Measurements from ENCODE around the gene DNAJC12.

The DNAJC12 gene

GRCh38 chr10:67792653-67793052, 45.3 kb downstream of the DNAJC12 start:
- H3F3A ChIP-seq (ENCODE audit: insufficient read depth, low read length): no peaks in the 10 kb centered on the region
- no peak overlapping the region for H3K4me2 ChIP-seq (ENCODE audit: low read depth, low read length)
- H3K27me3 ChIP-seq (replicated peaks; ENCODE audit: insufficient read depth, low read length): no peaks in the 10 kb centered on the region
- no peak for DNase-seq
- no peak overlapping the region for H2AFZ ChIP-seq (ENCODE audit: low read length)
- no peaks in the 10 kb centered on the region for H3K79me2 ChIP-seq (ENCODE audit: low read length)
- H3K9me2 ChIP-seq (replicated peaks; ENCODE audit: insufficient read depth, low read length): no peaks in the 10 kb centered on the region
- no peak overlapping the region for H3K4me3 ChIP-seq (ENCODE audit: low read length)
- H3K9ac ChIP-seq (ENCODE audit: low read length): no peak overlapping the region
- no peaks in the 10 kb centered on the region for H3K9me3 ChIP-seq (replicated peaks; ENCODE audit: insufficient read depth, low read length)
- H3K36me3 ChIP-seq (replicated peaks; ENCODE audit: insufficient read depth, low read length): no peaks in the 10 kb centered on the region
- no peaks in the 10 kb centered on the region for H3K4me1 ChIP-seq (ENCODE audit: low read length)
- no peaks in the 10 kb centered on the region for H4K20me1 ChIP-seq (ENCODE audit: insufficient read depth, low read length)
- TF ChIP-seq EZH2 (optimal IDR thresholded peaks at IDR 0.05; ENCODE audit: low read depth, low read length): no peak
- no peak for TF ChIP-seq EZH2phosphoT487 (IDR thresholded peaks at IDR 0.05; ENCODE audit: low read length)
- no peak for TF ChIP-seq CTCF (IDR thresholded peaks at IDR 0.05; ENCODE audit: low read length)
- H3K27ac ChIP-seq (ENCODE audit: low read length): no peak overlapping the region

- no peaks in the 10 kb centered on the region for H4K20me1 ChIP-seq (ENCODE audit: insufficient read depth, low read length)
- no peaks in the 10 kb centered on the region for H3K4me1 ChIP-seq (ENCODE audit: low read length)
- TF ChIP-seq CTCF (IDR thresholded peaks at IDR 0.05; ENCODE audit: low read length): no peak
- TF ChIP-seq EZH2 (optimal IDR thresholded peaks at IDR 0.05; ENCODE audit: low read depth, low read length): no peak
- no peak for TF ChIP-seq EZH2phosphoT487 (IDR thresholded peaks at IDR 0.05; ENCODE audit: low read length)
- no peak for DNase-seq
- no peak overlapping the region for H3K4me3 ChIP-seq (ENCODE audit: low read length)
- no peaks in the 10 kb centered on the region for H3K9me2 ChIP-seq (replicated peaks; ENCODE audit: insufficient read depth, low read length)
- H3K9me3 ChIP-seq (replicated peaks; ENCODE audit: insufficient read depth, low read length): no peaks in the 10 kb centered on the region
- H3F3A ChIP-seq (ENCODE audit: insufficient read depth, low read length): no peaks in the 10 kb centered on the region
- no peaks in the 10 kb centered on the region for H3K36me3 ChIP-seq (replicated peaks; ENCODE audit: insufficient read depth, low read length)
- H3K4me2 ChIP-seq (ENCODE audit: low read depth, low read length): no peak overlapping the region
- H2AFZ ChIP-seq (ENCODE audit: low read length): no peak overlapping the region
- H3K27me3 ChIP-seq (replicated peaks; ENCODE audit: insufficient read depth, low read length): no peaks in the 10 kb centered on the region
- no peak overlapping the region for H3K27ac ChIP-seq (ENCODE audit: low read length)
- no peak overlapping the region for H3K9ac ChIP-seq (ENCODE audit: low read length)
- H3K79me2 ChIP-seq (ENCODE audit: low read length): no peaks in the 10 kb centered on the region
Measured at GRCh38 chr10:67790534-67791408, 47.2 kb downstream of the DNAJC12 start.

GRCh38 chr10:67789769-67790168, 48.2 kb downstream of the DNAJC12 start:
- Histone ChIP-seq H3K27me3 (replicated peaks; ENCODE audit: insufficient read depth, low read length) (no peaks in the 10 kb centered on the region), H3K4me3 (ENCODE audit: low read length) (no peak overlapping the region), H3K36me3 (replicated peaks; ENCODE audit: insufficient read depth, low read length) (no peaks in the 10 kb centered on the region), H3K4me1 (ENCODE audit: low read length) (no peaks in the 10 kb centered on the region), H4K20me1 (ENCODE audit: insufficient read depth, low read length) (no peaks in the 10 kb centered on the region), H3K4me2 (ENCODE audit: low read depth, low read length) (no peak overlapping the region), H2AFZ (ENCODE audit: low read length) (no peak overlapping the region), H3K27ac (ENCODE audit: low read length) (no peak overlapping the region), H3F3A (ENCODE audit: insufficient read depth, low read length) (no peaks in the 10 kb centered on the region), H3K9ac (ENCODE audit: low read length) (no peak overlapping the region), H3K9me2 (replicated peaks; ENCODE audit: insufficient read depth, low read length) (no peaks in the 10 kb centered on the region), H3K79me2 (ENCODE audit: low read length) (no peaks in the 10 kb centered on the region), H3K9me3 (replicated peaks; ENCODE audit: insufficient read depth, low read length) (no peaks in the 10 kb centered on the region)
- no peak for TF ChIP-seq EZH2 (optimal IDR thresholded peaks at IDR 0.05; ENCODE audit: low read depth, low read length)
- TF ChIP-seq EZH2phosphoT487 (IDR thresholded peaks at IDR 0.05; ENCODE audit: low read length): no peak
- TF ChIP-seq CTCF (IDR thresholded peaks at IDR 0.05; ENCODE audit: low read length): no peak
- no peak for DNase-seq
